HFF-Myc (cell line): ENCODE data around the gene MSANTD2.

Source experiments
- DNase-seq: peaks from one replicate; pipeline ENCODE4 v3.0.0-alpha.2; 2011; ENCODE audit warnings: low read depth; ENCODE audit errors: extremely low read depth
- H3K4me3 ChIP-seq: replicated peaks from 2 replicates; pipeline ENCODE4 v1.5.1; 2011; ENCODE audit warnings: low read depth, mild to moderate bottlenecking, control low read depth, low read length
- CTCF ChIP-seq: IDR thresholded peaks from 2 replicates; pipeline ENCODE4 v1.5.1; 2012; ENCODE audit warnings: mild to moderate bottlenecking, low read depth, low read length, control low read depth; ENCODE audit errors: missing control alignments

The MSANTD2 gene

DNA sequence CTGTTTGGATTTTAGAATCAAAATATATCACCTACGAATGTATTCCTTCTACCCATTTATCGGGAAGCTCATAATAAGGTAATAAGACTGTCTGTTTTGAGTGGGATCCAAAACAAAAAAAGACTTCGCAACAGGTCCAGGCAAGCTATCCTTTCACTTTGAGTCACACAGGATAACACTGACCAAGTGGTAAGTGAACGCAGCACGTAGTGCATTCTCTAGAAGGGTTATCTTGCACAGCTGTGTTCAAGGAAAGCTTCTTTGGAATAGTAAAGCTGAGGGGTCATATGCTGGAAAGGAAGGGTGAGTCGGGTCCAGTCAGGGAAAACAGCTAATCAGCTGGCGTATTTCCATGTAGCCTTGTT lies 82.8 kb downstream of the MSANTD2 start:
- no peak for DNase-seq
- no peak for TF ChIP-seq CTCF
- no peak overlapping the region for H3K4me3 ChIP-seq

- no peak for DNase-seq
- H3K4me3 ChIP-seq: no peak overlapping the region
- TF ChIP-seq CTCF: no peak
These were observed 83.6 kb downstream of the MSANTD2 start for GRCh38 chr11:124716591-124716990.
